GM12891 (cell line): ENCODE measurements around the gene PDIA5.

Source experiments
- POLR2A ChIP-seq: IDR thresholded peaks from 2 replicates; pipeline ENCODE4 v1.6.1; 2011; ENCODE audit warnings: low read depth, low read length, control low read depth
- POLR2AphosphoS5 ChIP-seq: IDR thresholded peaks from 2 replicates; pipeline ENCODE4 v1.6.1; 2011; ENCODE audit warnings: low read depth, low read length, control low read depth
- SPI1 ChIP-seq: IDR thresholded peaks from 2 replicates; pipeline ENCODE4 v1.6.1; 2011; ENCODE audit warnings: low read depth, low read length, control low read depth
- TAF1 ChIP-seq: IDR thresholded peaks from 2 replicates; pipeline ENCODE4 v1.6.1; 2011; ENCODE audit warnings: low read depth, low read length, control low read depth

DNA sequence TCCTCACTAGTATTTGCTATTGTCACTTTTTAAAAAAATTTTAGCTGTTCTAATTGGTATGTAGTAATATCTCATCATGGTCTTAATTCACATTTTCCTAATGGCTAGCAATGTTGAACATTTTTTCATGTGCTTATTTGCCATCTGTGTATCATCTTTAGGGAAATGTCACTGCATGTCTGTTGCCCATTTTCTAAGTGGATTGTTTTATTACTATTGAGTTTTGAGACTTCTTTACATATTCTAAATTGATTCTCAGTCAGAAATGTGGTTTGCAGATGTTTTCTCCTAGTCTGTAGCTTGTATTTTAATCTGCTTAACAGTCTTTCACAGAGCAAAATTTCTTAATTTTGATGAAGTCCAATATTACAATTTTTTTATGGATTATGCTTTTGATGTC, 101.3 kb downstream of the PDIA5 start:
- no peak for TF ChIP-seq POLR2A
- no peak for TF ChIP-seq POLR2AphosphoS5
- TF ChIP-seq TAF1: no peak
- TF ChIP-seq SPI1: no peak
